Transverse colon (tissue), 4 donors: ENCODE measurements around the gene PXDC1. TPM values are rescaled to one million over a fixed set of nuclear protein-coding genes. Genes with fewer than 3 reads are reported as not detected.

Experiments
- DNase-seq: peaks from one replicate; pipeline ENCODE4 v3.0.0-alpha.2; 2019
- H3K27ac ChIP-seq, 4 donors: fragments of 200-600 bp; sonication (generic); 2 replicates each; pipeline ENCODE4 v1.5.1; 2016 to 2018; ENCODE audit warnings: inconsistent platforms in 4 of 4
- H3K27me3 ChIP-seq: fragments of 200-600 bp; sonication (generic); 2 replicates; pipeline ENCODE4 v1.5.1; 2017; ENCODE audit warnings: inconsistent platforms
- H3K36me3 ChIP-seq, 4 donors: fragments of 200-600 bp; sonication (generic); 2 replicates each; pipeline ENCODE4 v1.5.1; 2017 to 2019; ENCODE audit warnings: inconsistent platforms in 4 of 4
- H3K4me1 ChIP-seq, 4 donors: fragments of 200-600 bp; sonication (generic); 2 replicates each; pipeline ENCODE4 v1.5.1; 2017 to 2020; ENCODE audit warnings: inconsistent platforms in 4 of 4
- H3K4me3 ChIP-seq, 4 donors: fragments of 200-600 bp; sonication (generic); 1 replicate in 1 of 4; 2 replicates in 3 of 4; pipeline versions ENCODE4 v1.5.1 to v1.6.1; 2017 to 2019; ENCODE audit warnings: inconsistent platforms in 4 of 4
- H3K9me3 ChIP-seq, 2 donors: fragments of 200-600 bp; sonication (generic); 2 replicates each; pipeline ENCODE4 v1.5.1; 2017 to 2019; ENCODE audit warnings: inconsistent platforms in 2 of 2
- CTCF ChIP-seq, 5 experiments: fragments of 200-600 bp in 3 of 5; fragments of 450-650 bp in 2 of 5; sonication (generic) in 3 of 5; IDR thresholded peaks; 1 replicate in 2 of 5; 2 replicates in 3 of 5; pipeline ENCODE4 v1.5.1; 2016 to 2017; ENCODE audit warnings: antibody characterized with exemption in 5 of 5, inconsistent platforms in 3 of 5, mild to moderate bottlenecking in 2 of 5, moderate library complexity in 1 of 5
- EP300 ChIP-seq: sonication (generic); formaldehyde crosslinking; IDR thresholded peaks from one replicate; pipeline ENCODE4 v1.6.1; 2017; ENCODE audit warnings: antibody characterized with exemption, low read depth
- POLR2A ChIP-seq: fragments of 450-650 bp; IDR thresholded peaks from one replicate; pipeline ENCODE4 v1.6.1; 2016; ENCODE audit warnings: antibody characterized with exemption, mild to moderate bottlenecking, moderate library complexity
- POLR2AphosphoS5 ChIP-seq, 3 donors: sonication (generic); formaldehyde crosslinking; IDR thresholded peaks; one replicate each; pipeline ENCODE4 v1.6.1; 2016; ENCODE audit warnings: antibody characterized with exemption in 3 of 3
- WGBS, 2 donors: methylation state at CpG; one replicate each; pipeline ENCODE4 v1.1.5; 2018; ENCODE audit warnings: low coverage in 1 of 2; 5-methylcytosine and 5-hydroxymethylcytosine counted together
- in situ Hi-C, 4 donors: fragments of 200-750 bp; cut with MboI; loops; one replicate each; pipeline versions ENCODE4 v1.15.0 to v1.15.1; 2017; ENCODE audit warnings: low sequenced_read_pairs in 3 of 4, low pct_ligation_motif_present in 1 of 4, low pct_unique_long_range_greater_than_20kb in 1 of 4
- intact Hi-C: fragments of 100-400 bp; cut with DNase I; formaldehyde crosslinking; loops from one replicate; pipeline ENCODE4 v1.15.1; 2023; ENCODE audit warnings: low total_unique reads
- total RNA-seq, 4 donors: library from RNA; depleted of rRNA; stranded (reverse); fragments of >200 nt; gene quantifications; one replicate each; pipeline ENCODE4 v1.1.0, GENCODE V29; 2016

PXDC1 gene
- total RNA-seq, 4 donors from 2014 or later, result 14.6 to 85.4 (median 44.3) TPM

GRCh38 chr6:3785745-3786098, 34.2 kb upstream of the PXDC1 start:
- 65 to 70% methylated on average over 3 to 5 of the region's 5 CpGs for WGBS, 2 donors
- intact Hi-C loops, result no loop called here
- Histone ChIP-seq H3K27me3 (no peaks in the 10 kb centered on the region), H3K4me1 (no peaks in the 10 kb centered on the region), H3K9me3 (no peaks in the 10 kb centered on the region), H3K27ac (no peak overlapping the region), H3K36me3 (no peaks in the 10 kb centered on the region), H3K4me3 (no peak overlapping the region)
- in situ Hi-C loops, result no loop called here
- TF ChIP-seq CTCF (IDR thresholded peaks at IDR 0.05), result no peak
- no peak for TF ChIP-seq POLR2A
- TF ChIP-seq EP300, result no peak
- no peak for TF ChIP-seq POLR2AphosphoS5 (IDR thresholded peaks at IDR 0.05)
- DNase-seq, result no peak

DNA sequence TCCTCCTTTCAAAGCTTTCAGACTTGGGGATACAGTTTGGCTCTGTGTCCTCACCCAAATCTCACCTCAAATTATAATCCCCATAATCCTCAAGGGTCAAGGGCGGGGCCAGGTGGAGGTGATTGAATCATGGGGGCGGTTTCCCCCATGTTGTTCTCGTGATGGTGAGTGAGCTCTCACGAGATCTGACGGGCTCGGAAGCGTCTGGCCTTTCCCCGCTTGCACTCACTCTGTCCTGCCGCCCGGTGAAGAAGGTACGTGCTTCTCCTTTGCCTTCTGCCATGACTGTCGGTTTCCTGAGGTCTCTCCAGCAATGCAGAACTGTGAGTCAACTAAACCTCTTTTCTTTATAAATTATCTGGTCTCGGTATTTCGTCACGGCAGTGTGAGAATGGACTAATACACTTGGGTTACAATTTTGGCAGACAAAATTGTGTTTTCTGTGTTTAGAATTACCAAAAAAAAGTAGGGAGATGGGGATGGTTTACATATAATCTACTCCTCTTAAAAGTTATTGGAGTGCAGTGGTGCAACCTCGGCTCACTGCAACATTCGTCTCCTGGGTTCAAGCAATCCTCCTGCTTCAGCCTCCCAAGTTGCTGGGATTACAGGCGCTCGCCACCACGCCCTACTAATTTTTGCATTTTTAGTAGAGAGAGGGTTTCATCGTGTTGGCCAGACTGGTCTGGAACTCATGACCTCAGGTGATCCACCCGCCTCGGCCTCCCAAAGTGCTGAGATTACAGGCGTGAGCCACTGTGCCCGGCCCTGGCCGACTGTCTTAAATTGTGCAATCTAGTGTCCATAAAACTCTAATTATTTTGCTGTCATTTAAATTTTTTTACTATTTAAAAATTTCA, 33.6 kb upstream of the PXDC1 start:
- H3K27me3 ChIP-seq, result no peaks in the 10 kb centered on the region
- TF ChIP-seq CTCF (IDR thresholded peaks at IDR 0.05) (no peak), EP300 (no peak), POLR2AphosphoS5 (IDR thresholded peaks at IDR 0.05) (no peak), POLR2A (no peak)
- WGBS, 2 donors, result 88 to 89% methylated on average over 4 to 26 of the region's 26 CpGs
- no peak overlapping the region for H3K4me3 ChIP-seq
- DNase-seq, result no peak
- no peaks in the 10 kb centered on the region for H3K9me3 ChIP-seq
- in situ Hi-C loops, result no loop called here
- H3K4me1 ChIP-seq, result no peaks in the 10 kb centered on the region
- intact Hi-C loops, result no loop called here
- no peaks in the 10 kb centered on the region for H3K36me3 ChIP-seq
- H3K27ac ChIP-seq, result no peak overlapping the region

GRCh38 chr6:3784423-3784822, 32.9 kb upstream of the PXDC1 start:
- in situ Hi-C loops, result no loop called here
- TF ChIP-seq CTCF (IDR thresholded peaks at IDR 0.05) (no peak), POLR2A (no peak), POLR2AphosphoS5 (IDR thresholded peaks at IDR 0.05) (no peak), EP300 (no peak)
- Histone ChIP-seq H3K9me3 (no peaks in the 10 kb centered on the region), H3K4me1 (no peaks in the 10 kb centered on the region), H3K36me3 (no peaks in the 10 kb centered on the region), H3K4me3 (no peak overlapping the region), H3K27ac (no peak overlapping the region), H3K27me3 (no peaks in the 10 kb centered on the region)
- intact Hi-C loops, result no loop called here
- no peak for DNase-seq
- 92 to 95% methylated on average over 2 to 12 of the region's 12 CpGs for WGBS, 2 donors

DNA sequence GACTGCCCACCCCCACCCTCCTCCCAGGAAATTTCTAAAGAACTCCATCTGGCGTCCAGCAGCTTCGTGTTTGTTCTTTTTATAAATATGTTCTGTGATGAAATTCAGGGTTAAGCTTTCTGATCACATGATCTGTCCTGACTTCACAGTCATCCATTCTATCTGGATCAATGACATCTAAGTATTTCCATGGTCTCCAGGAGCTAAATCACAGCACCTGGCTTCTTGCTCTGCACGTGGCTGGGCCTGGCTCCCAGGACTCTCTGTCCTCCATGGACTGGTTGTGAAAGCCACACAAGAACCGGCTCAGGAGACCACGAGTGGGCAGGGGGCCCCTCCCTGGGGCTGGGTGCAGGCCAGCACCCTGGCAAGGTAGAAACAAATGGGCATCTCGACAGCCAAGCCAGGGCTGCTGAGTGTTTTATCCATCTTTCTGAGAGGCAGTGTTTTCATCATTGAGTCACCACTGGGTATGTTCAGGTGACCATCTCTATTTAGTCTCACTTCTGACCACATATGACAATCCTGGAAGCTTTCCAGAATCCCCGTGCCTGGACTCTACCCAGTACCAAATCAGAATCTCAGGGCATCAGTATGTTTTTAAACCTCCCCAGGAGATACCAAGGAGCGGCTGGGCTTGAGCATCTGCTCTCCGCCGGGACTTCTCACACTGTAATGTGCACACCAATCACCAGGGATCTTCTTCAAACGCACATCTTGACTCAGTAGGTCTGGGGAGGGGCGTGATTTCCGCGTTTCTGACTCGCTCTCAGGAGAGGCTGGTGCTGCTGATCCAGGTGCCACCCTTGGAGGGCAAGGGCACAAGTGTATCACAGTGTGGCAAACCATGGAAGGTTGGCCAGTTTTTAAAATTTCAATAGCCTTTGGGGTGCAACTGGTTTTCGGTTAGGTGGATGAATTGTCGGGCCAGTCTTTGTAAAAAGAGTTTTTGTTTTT, 31.6 kb upstream of the PXDC1 start:
- TF ChIP-seq CTCF (IDR thresholded peaks at IDR 0.05) (no peak), POLR2A (no peak), POLR2AphosphoS5 (IDR thresholded peaks at IDR 0.05) (no peak), EP300 (no peak)
- no peaks in the 10 kb centered on the region for H3K9me3 ChIP-seq
- no peaks in the 10 kb centered on the region for H3K36me3 ChIP-seq
- H3K4me3 ChIP-seq, result no peak overlapping the region
- intact Hi-C loops, result no loop called here
- in situ Hi-C loops, result no loop called here
- H3K27ac ChIP-seq, result no peak overlapping the region
- 74 to 90% methylated on average over 3 to 17 of the region's 17 CpGs for WGBS, 2 donors
- H3K4me1 ChIP-seq, result no peaks in the 10 kb centered on the region
- DNase-seq, result no peak
- H3K27me3 ChIP-seq, result no peaks in the 10 kb centered on the region
